H1 (cell line): Measurements from ENCODE around the gene DBX2. TPM values are rescaled to one million over a fixed set of nuclear protein-coding genes. Genes with fewer than 3 reads are reported as not detected.
"Not testable (repeated sequence)": the region's sequence is repeated elsewhere in the genome, so short reads cannot be mapped to it uniquely, and the experiment has no call there.

ENCODE experiments used
- CTCF ChIA-PET: fragments of 300-600 bp; sonication (Branson Sonifier 250); formaldehyde crosslinking; loops from one replicate; lab custom pipeline; 2021; ENCODE audit not compliant: partially characterized antibody; lab: Charles Lee
- POLR2A ChIA-PET: fragments of 300-600 bp; sonication (Branson Sonifier 250); formaldehyde crosslinking; loops from one replicate; lab custom pipeline; 2021; ENCODE audit warnings: inconsistent platforms; ENCODE audit not compliant: partially characterized antibody; lab: Charles Lee
- DNase-seq, 2 experiments: peaks; one replicate each; pipeline versions ENCODE4 v3.0.0 to v3.0.0-alpha.2; 2010 to 2022; ENCODE audit warnings: low spot score in 2 of 2, low read depth in 1 of 2, mixed read lengths in 1 of 2
- FAIRE-seq: peaks from 2 replicates; lab custom pipeline; 2011; peaks lifted over from hg19 to GRCh38; lab: Jason Lieb, UNC
- H2AFZ ChIP-seq: 2 replicates; pipeline ENCODE4 v1.8.1; 2012; ENCODE audit warnings: low read length, inconsistent platforms
- H2AK5ac ChIP-seq: 2 replicates; pipeline ENCODE4 v1.6.1; 2013; ENCODE audit warnings: low read depth, low read length
- H2BK120ac ChIP-seq: replicated peaks from 2 replicates; pipeline ENCODE3; 2013; ENCODE audit warnings: low read depth, low read length, inconsistent platforms
- H2BK12ac ChIP-seq: 2 replicates; pipeline ENCODE4 v1.6.1; 2013; ENCODE audit warnings: low read depth, low read length
- H2BK15ac ChIP-seq: 2 replicates; pipeline ENCODE4 v1.6.1; 2013; ENCODE audit warnings: low read length
- H2BK20ac ChIP-seq: 2 replicates; pipeline ENCODE4 v1.6.1; 2013; ENCODE audit warnings: low read length
- H2BK5ac ChIP-seq: 2 replicates; pipeline ENCODE4 v1.6.1; 2013; ENCODE audit warnings: low read depth, low read length
- H3K14ac ChIP-seq: 2 replicates; pipeline ENCODE4 v1.6.1; 2013; ENCODE audit warnings: inconsistent platforms; ENCODE audit not compliant: insufficient read length
- H3K18ac ChIP-seq: 2 replicates; pipeline ENCODE4 v1.6.1; 2013; ENCODE audit warnings: low read length; ENCODE audit errors: extremely low read depth
- H3K23ac ChIP-seq: 2 replicates; pipeline ENCODE4 v1.6.1; 2013; ENCODE audit warnings: inconsistent platforms; ENCODE audit not compliant: insufficient read length
- H3K23me2 ChIP-seq: 2 replicates; pipeline ENCODE4 v1.6.1; 2013; ENCODE audit warnings: low read depth, low read length
- H3K27ac ChIP-seq: 2 replicates; pipeline ENCODE4 v1.6.1; 2011; ENCODE audit warnings: low read depth, low read length, inconsistent platforms
- H3K27me3 ChIP-seq, 4 experiments: replicated peaks in 1 of 4; 1 replicate in 1 of 4; 2 replicates in 3 of 4; pipeline versions ENCODE4 v1.6.1 to v1.8.1; 2011 to 2013; ENCODE audit warnings: low read length in 3 of 4, mild to moderate bottlenecking in 3 of 4, inconsistent platforms in 2 of 4, mixed read lengths in 2 of 4, moderate library complexity in 1 of 4; ENCODE audit not compliant: control insufficient read depth in 3 of 4, insufficient read depth in 3 of 4; ENCODE audit errors: extremely low read depth in 1 of 4
- H3K36me3 ChIP-seq, 4 experiments: 2 replicates each; pipeline versions ENCODE4 v1.6.1 to v1.8.1; 2011 to 2013; ENCODE audit warnings: mild to moderate bottlenecking in 4 of 4, low read length in 3 of 4, moderate library complexity in 2 of 4, control low read depth in 1 of 4, inconsistent platforms in 1 of 4; ENCODE audit not compliant: insufficient read depth in 4 of 4, control insufficient read depth in 2 of 4
- H3K4ac ChIP-seq: replicated peaks from 2 replicates; pipeline ENCODE3; 2013; ENCODE audit warnings: low read length, low read depth, mixed read lengths, inconsistent platforms; ENCODE audit not compliant: insufficient read length
- H3K4me1 ChIP-seq, 4 experiments: replicated peaks in 1 of 4; 1 replicate in 1 of 4; 2 replicates in 3 of 4; pipeline versions ENCODE4 v1.6.1 to v1.8.1; 2011 to 2013; ENCODE audit warnings: low read length in 3 of 4, inconsistent platforms in 2 of 4, mixed read lengths in 1 of 4; ENCODE audit not compliant: insufficient read depth in 4 of 4, control insufficient read depth in 3 of 4
- H3K4me2 ChIP-seq, 2 experiments: 2 replicates each; pipeline versions ENCODE4 v1.6.1 to v1.8.1; 2011 to 2013; ENCODE audit warnings: low read depth in 2 of 2, low read length in 2 of 2, control low read depth in 1 of 2, inconsistent platforms in 1 of 2, mild to moderate bottlenecking in 1 of 2; ENCODE audit not compliant: insufficient read depth in 1 of 2
- H3K4me3 ChIP-seq, 4 experiments: fragments of 200-600, 300-600 bp in 1 of 4; sonication (generic), shearing (Covaris generic), sonication (Bioruptor Twin) in 1 of 4; 2 replicates each; pipeline versions ENCODE4 v1.5.1 to v1.8.1; 2011 to 2016; ENCODE audit warnings: low read length in 4 of 4, low read depth in 3 of 4, control low read depth in 2 of 4, inconsistent platforms in 2 of 4, mild to moderate bottlenecking in 2 of 4, mixed read lengths in 1 of 4, moderate library complexity in 1 of 4; ENCODE audit not compliant: insufficient read depth in 2 of 4; ENCODE audit errors: extremely low read depth in 1 of 4
- H3K56ac ChIP-seq: replicated peaks from 2 replicates; pipeline ENCODE3; 2013; ENCODE audit warnings: low read depth, mild to moderate bottlenecking, mixed read lengths, low read length, inconsistent platforms; ENCODE audit not compliant: insufficient read length
- H3K79me1 ChIP-seq: 2 replicates; pipeline ENCODE4 v1.6.1; 2013; ENCODE audit warnings: low read depth, low read length, control low read depth
- H3K79me2 ChIP-seq, 2 experiments: 2 replicates each; pipeline versions ENCODE4 v1.6.1 to v1.8.1; 2012 to 2013; ENCODE audit warnings: low read length in 2 of 2, mild to moderate bottlenecking in 2 of 2, inconsistent platforms in 1 of 2; ENCODE audit not compliant: insufficient read depth in 2 of 2, control insufficient read depth in 1 of 2
- H3K9ac ChIP-seq, 4 experiments: replicated peaks in 1 of 4; 1 replicate in 1 of 4; 2 replicates in 3 of 4; pipeline versions ENCODE4 v1.6.1 to v1.8.1; 2011 to 2013; ENCODE audit warnings: low read depth in 3 of 4, low read length in 3 of 4, control low read depth in 2 of 4, mild to moderate bottlenecking in 2 of 4, moderate library complexity in 2 of 4, inconsistent platforms in 1 of 4; ENCODE audit errors: extremely low read depth in 1 of 4
- H3K9me3 ChIP-seq, 2 experiments: 2 replicates each; pipeline versions ENCODE4 v1.6.1 to v1.8.1; 2012 to 2013; ENCODE audit warnings: mild to moderate bottlenecking in 2 of 2, moderate library complexity in 2 of 2, control low read depth in 1 of 2, inconsistent platforms in 1 of 2, low read depth in 1 of 2, low read length in 1 of 2, mixed read lengths in 1 of 2; ENCODE audit not compliant: insufficient read depth in 2 of 2
- H4K20me1 ChIP-seq, 2 experiments: replicated peaks in 1 of 2; 2 replicates each; pipeline versions ENCODE3 to v1.8.1; 2011 to 2013; ENCODE audit warnings: inconsistent platforms in 2 of 2, low read length in 2 of 2, mild to moderate bottlenecking in 1 of 2; ENCODE audit not compliant: insufficient read depth in 2 of 2, control insufficient read depth in 1 of 2
- H4K5ac ChIP-seq: 2 replicates; pipeline ENCODE4 v1.6.1; 2013; ENCODE audit warnings: low read length, low read depth, mixed read lengths, inconsistent platforms; ENCODE audit not compliant: insufficient read length
- H4K8ac ChIP-seq: 2 replicates; pipeline ENCODE4 v1.8.0; 2013; ENCODE audit warnings: mild to moderate bottlenecking, moderate library complexity, low read length, inconsistent platforms; ENCODE audit not compliant: insufficient read depth; ENCODE audit errors: extremely low read depth
- H4K91ac ChIP-seq: replicated peaks from 2 replicates; pipeline ENCODE3; 2013; ENCODE audit warnings: low read length, mixed read lengths, inconsistent platforms; ENCODE audit not compliant: insufficient read length
- RAD21 ChIP-seq, 2 experiments: IDR thresholded peaks in 1 of 2; conservative IDR thresholded peaks in 1 of 2; 2 replicates each; pipeline ENCODE4 v1.6.1; 2011; ENCODE audit warnings: low read depth in 2 of 2, low read length in 2 of 2, improper control_type of control experiment in 1 of 2, inconsistent platforms in 1 of 2, mild to moderate bottlenecking in 1 of 2, moderate library complexity in 1 of 2
- USF2 ChIP-seq: IDR thresholded peaks from 2 replicates; pipeline ENCODE4 v1.6.1; 2011; ENCODE audit warnings: low read length, improper control_type of control experiment
- ZNF274 ChIP-seq: IDR thresholded peaks from 2 replicates; pipeline ENCODE4 v1.7.0; 2012; ENCODE audit warnings: low read length, borderline replicate concordance; ENCODE audit errors: extremely low read depth
- WGBS, 2 experiments: shearing (Covaris generic) in 1 of 2; methylation state at CpG; one replicate each; pipeline versions ENCODE4 v1.1.6 to v1.1.7; 2013 to 2015; ENCODE audit warnings: low lambda C conversion rate in 2 of 2, mixed read lengths in 2 of 2, inconsistent platforms in 1 of 2, low coverage in 1 of 2, missing lambda C conversion rate in 1 of 2; ENCODE audit not compliant: insufficient replicate concordance in 2 of 2, insufficient coverage in 1 of 2, insufficient read length in 1 of 2; ENCODE audit errors: extremely low coverage in 1 of 2, missing lambda C conversion rate in 1 of 2; 5-methylcytosine and 5-hydroxymethylcytosine counted together
- polyA plus RNA-seq, 7 experiments: library from polyadenylated mRNA; depleted of rRNA in 3 of 7; stranded (reverse) in 5 of 7; unstranded in 2 of 7; fragments of >200 nt in 5 of 7; fragments of 200-250 nt in 2 of 7; gene quantifications; 1 replicate in 5 of 7; 2 replicates in 1 of 7; 4 replicates in 1 of 7; pipeline versions ENCODE4 v1.2.1 to v1.2.3, GENCODE V29; 2011 to 2013; ENCODE audit warnings: missing spikeins in 2 of 7, mixed read lengths in 2 of 7
- total RNA-seq: library from RNA; stranded (reverse); fragmentation: NEBNext Ultra II Directional; extraction: Animal tissue kit (Norgen Biotek cat#: 25700); gene quantifications from 2 replicates; pipeline ENCODE4 v1.2.1, GENCODE V29; 2021

DBX2 gene
- total and polyA plus RNA-seq, 2 of the 8 experiments (the other 6 are each of a cell fraction or from before 2014, with no cell fraction given), result 0.06 TPM; not detected in 1

DNA sequence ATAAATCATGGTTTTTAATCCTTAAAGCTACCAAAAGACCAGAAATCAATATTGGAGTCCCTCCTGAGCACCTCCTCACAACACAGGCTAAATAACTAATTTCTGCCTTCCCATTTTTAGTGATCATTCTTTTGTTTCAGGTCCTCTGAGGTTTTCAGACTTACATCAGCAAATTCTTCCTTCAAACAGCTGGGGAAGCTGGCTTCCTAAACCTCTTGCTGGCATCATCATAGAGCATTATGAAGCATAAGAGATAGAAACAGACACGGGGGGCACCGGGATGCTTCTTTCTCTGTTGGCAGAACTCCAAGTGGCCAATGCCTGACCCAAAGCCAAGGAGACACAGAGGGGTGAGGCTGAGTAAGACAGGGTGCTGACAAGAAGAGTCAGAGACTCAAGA is 47.9 kb upstream of the DBX2 start (continued):
- TF ChIP-seq USF2, result no peak
- TF ChIP-seq RAD21 (IDR thresholded peaks at IDR 0.05 in 1 of 2, conservative IDR thresholded peaks at IDR 0.05 in 1 of 2; ENCODE audit: low read depth in 2 of 2, low read length in 2 of 2), result no peak
- no peak for TF ChIP-seq ZNF274

DNA sequence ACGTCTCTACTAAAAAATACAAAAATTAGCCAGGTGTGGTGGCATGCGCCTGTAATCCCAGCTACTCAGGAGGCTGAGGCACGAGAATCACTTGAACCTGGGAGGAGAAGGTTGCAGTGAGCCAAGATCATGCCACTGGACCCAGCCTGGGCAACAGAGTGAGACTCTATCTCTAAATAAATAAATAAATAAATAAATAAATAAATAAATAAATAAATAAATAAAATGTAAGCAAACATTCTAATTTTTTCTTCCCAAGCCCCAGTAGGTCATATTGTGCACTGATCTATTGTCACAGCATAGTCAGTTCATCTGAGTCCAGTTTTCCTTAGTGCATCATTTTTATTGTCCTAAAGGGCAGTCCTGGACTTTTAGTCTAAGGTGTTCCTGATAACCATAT is 44.5 kb upstream of the DBX2 start:
- H2AK5ac ChIP-seq, H3K4me3 ChIP-seq, H3K27me3 ChIP-seq, H2BK20ac ChIP-seq, H4K91ac ChIP-seq, H3K4me1 ChIP-seq, H3K23ac ChIP-seq, H4K8ac ChIP-seq, H3K9me3 ChIP-seq, H2BK15ac ChIP-seq, H3K18ac ChIP-seq, H3K4me2 ChIP-seq, H2BK12ac ChIP-seq, H3K23me2 ChIP-seq, H3K4ac ChIP-seq, H2BK120ac ChIP-seq, H4K20me1 ChIP-seq, H2BK5ac ChIP-seq, H2AFZ ChIP-seq, POLR2A ChIA-PET, H3K9ac ChIP-seq, FAIRE-seq, H3K27ac ChIP-seq, H4K5ac ChIP-seq, H3K14ac ChIP-seq, H3K79me2 ChIP-seq, H3K36me3 ChIP-seq, H3K56ac ChIP-seq, DNase-seq, H3K79me1 ChIP-seq: not testable (repeated sequence)
- CTCF ChIA-PET, result interaction anchor here (1.5 kb wide), 1 partner anchor 147 kb away, joined by 3 read pairs; no protein-coding TSS in a partner anchor
- 88% methylated on average over 3 of the region's 3 CpGs; no CpG with 5 or more reads in 1 of the 2 experiments for WGBS, 2 experiments
